Measurements from ENCODE around the gene CEACAM1.
"Not testable (repeated sequence)": the region's sequence is repeated elsewhere in the genome, so short reads cannot be mapped to it uniquely, and the experiment has no call there.

Gene CEACAM1

DNA sequence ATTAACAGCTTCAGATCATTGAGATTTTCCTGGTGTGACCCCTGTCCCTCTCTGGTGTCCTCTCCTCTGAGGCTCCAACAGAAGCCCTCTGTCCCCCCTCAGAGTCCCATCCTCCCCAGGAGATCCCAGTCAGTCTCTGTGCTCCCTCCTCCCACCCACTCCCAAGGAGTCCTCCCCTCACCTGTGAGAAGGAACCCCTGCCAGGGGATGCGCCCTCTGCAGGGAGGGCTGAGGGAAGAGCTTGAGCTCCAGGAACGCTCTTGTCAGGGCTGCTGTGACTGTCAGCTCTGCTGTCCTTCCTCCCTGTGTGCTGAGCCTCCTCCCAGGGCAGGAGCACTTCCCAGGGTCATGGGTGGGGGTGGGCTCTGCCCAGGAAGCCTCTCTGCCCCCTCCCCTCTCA is 33.2 kb upstream of the CEACAM1 start:
- no peaks in the 10 kb centered on the region for H3K4me1 ChIP-seq (ENCODE audit: low read length)
- H3K9ac ChIP-seq (ENCODE audit: low read length), result no peak overlapping the region
- no peaks in the 10 kb centered on the region for H4K20me1 ChIP-seq (ENCODE audit: insufficient read depth, low read length)
- no peak for TF ChIP-seq EZH2phosphoT487 (IDR thresholded peaks at IDR 0.05; ENCODE audit: low read length)
- TF ChIP-seq EZH2 (optimal IDR thresholded peaks at IDR 0.05; ENCODE audit: low read depth, low read length), result no peak
- TF ChIP-seq, protein P1, sequence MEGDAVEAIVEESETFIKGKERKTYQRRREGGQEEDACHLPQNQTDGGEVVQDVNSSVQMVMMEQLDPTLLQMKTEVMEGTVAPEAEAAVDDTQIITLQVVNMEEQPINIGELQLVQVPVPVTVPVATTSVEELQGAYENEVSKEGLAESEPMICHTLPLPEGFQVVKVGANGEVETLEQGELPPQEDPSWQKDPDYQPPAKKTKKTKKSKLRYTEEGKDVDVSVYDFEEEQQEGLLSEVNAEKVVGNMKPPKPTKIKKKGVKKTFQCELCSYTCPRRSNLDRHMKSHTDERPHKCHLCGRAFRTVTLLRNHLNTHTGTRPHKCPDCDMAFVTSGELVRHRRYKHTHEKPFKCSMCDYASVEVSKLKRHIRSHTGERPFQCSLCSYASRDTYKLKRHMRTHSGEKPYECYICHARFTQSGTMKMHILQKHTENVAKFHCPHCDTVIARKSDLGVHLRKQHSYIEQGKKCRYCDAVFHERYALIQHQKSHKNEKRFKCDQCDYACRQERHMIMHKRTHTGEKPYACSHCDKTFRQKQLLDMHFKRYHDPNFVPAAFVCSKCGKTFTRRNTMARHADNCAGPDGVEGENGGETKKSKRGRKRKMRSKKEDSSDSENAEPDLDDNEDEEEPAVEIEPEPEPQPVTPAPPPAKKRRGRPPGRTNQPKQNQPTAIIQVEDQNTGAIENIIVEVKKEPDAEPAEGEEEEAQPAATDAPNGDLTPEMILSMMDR (IDR thresholded peaks at IDR 0.05; ENCODE audit: low read length), result no peak
- peaks cover 21% of the 10 kb centered on the region for H3K27me3 ChIP-seq (replicated peaks; ENCODE audit: insufficient read depth, low read length)
- no peak overlapping the region for H2AFZ ChIP-seq (ENCODE audit: low read length)
- H3F3A ChIP-seq (ENCODE audit: insufficient read depth, low read length), result no peaks in the 10 kb centered on the region
- H3K36me3 ChIP-seq (replicated peaks; ENCODE audit: insufficient read depth, low read length), result no peaks in the 10 kb centered on the region
- no peak overlapping the region for H3K4me2 ChIP-seq (ENCODE audit: low read depth, low read length)
- DNase-seq, result no peak
- no peaks in the 10 kb centered on the region for H3K79me2 ChIP-seq (ENCODE audit: low read length)
- H3K9me2 ChIP-seq (replicated peaks; ENCODE audit: insufficient read depth, low read length), result no peaks in the 10 kb centered on the region
- no peak overlapping the region for H3K4me3 ChIP-seq (ENCODE audit: low read length)
- H3K9me3 ChIP-seq (replicated peaks; ENCODE audit: insufficient read depth, low read length), result no peaks in the 10 kb centered on the region
- no peak overlapping the region for H3K27ac ChIP-seq (ENCODE audit: low read length)

DNA sequence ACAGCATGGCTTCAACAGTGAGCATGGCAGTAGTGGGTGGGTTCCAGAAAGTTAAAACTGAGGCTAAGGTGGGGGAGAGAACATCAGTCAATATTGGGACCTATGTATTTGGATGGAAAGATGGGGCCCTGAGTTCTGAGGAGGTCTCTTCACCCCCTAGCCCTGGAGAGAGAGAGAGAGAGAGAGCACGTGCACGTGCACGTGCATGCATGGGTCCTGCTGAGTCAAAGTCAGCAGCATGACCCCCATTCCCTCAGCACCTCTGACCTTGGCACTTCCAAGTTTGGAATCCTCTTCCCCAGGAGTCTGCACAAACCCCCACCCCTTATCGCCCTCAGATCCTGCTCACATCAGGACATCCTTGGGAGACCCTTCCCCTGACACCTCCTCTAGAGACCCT is 32.5 kb upstream of the CEACAM1 start:
- no peak overlapping the region for H2AFZ ChIP-seq (ENCODE audit: low read length)
- H3K36me3 ChIP-seq (replicated peaks; ENCODE audit: insufficient read depth, low read length), result no peaks in the 10 kb centered on the region
- peaks cover 29% of the 10 kb centered on the region for H3K27me3 ChIP-seq (replicated peaks; ENCODE audit: insufficient read depth, low read length)
- no peak overlapping the region for H3K4me2 ChIP-seq (ENCODE audit: low read depth, low read length)
- DNase-seq, result no peak
- TF ChIP-seq, protein P1 (IDR thresholded peaks at IDR 0.05; ENCODE audit: low read length), result no peak
- TF ChIP-seq EZH2 (optimal IDR thresholded peaks at IDR 0.05; ENCODE audit: low read depth, low read length) (no peak), EZH2phosphoT487 (IDR thresholded peaks at IDR 0.05; ENCODE audit: low read length) (no peak)
- no peaks in the 10 kb centered on the region for H3K79me2 ChIP-seq (ENCODE audit: low read length)
- no peaks in the 10 kb centered on the region for H3K4me1 ChIP-seq (ENCODE audit: low read length)
- no peak overlapping the region for H3K4me3 ChIP-seq (ENCODE audit: low read length)
- no peaks in the 10 kb centered on the region for H3K9me2 ChIP-seq (replicated peaks; ENCODE audit: insufficient read depth, low read length)
- H4K20me1 ChIP-seq (ENCODE audit: insufficient read depth, low read length), result no peaks in the 10 kb centered on the region
- H3K9me3 ChIP-seq (replicated peaks; ENCODE audit: insufficient read depth, low read length), result no peaks in the 10 kb centered on the region
- H3F3A ChIP-seq (ENCODE audit: insufficient read depth, low read length), result no peaks in the 10 kb centered on the region
- no peak overlapping the region for H3K27ac ChIP-seq (ENCODE audit: low read length)
- no peak overlapping the region for H3K9ac ChIP-seq (ENCODE audit: low read length)

DNA sequence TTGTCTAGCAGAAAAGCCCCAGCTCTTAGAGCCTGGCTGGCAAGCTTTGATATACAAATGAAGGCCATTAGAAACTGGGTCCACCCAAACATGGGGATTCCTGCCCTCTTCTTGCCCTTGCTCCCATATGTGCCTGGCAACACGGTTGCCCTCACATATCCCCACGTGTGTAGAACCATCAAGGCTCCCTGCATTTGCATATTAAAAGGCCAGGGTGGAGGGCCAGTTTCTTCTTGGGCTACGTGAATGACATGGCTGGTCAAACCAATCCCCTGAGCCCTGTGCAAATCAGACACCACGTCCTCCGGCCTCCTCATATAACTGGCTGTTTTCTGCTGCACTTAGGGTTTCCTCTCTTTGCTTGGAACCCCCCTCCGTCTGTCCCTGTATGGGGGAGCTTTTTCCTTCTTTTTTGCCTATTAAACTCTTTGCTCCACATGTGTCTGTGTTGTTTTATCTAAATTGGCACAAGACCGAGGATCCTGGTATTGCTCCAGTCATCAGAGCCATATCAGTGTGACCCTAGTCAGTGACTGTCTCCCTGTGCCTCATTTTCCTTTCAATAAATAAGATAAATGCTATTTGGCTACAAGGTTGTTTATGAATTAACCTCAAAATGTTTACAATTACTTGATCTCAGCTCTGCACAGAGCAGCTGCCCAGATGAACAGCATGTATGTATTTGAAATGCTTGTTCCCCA is 30.3 kb upstream of the CEACAM1 start:
- H3K9ac ChIP-seq (ENCODE audit: low read length), result no peak overlapping the region
- no peak overlapping the region for H3K4me3 ChIP-seq (ENCODE audit: low read length)

DNA sequence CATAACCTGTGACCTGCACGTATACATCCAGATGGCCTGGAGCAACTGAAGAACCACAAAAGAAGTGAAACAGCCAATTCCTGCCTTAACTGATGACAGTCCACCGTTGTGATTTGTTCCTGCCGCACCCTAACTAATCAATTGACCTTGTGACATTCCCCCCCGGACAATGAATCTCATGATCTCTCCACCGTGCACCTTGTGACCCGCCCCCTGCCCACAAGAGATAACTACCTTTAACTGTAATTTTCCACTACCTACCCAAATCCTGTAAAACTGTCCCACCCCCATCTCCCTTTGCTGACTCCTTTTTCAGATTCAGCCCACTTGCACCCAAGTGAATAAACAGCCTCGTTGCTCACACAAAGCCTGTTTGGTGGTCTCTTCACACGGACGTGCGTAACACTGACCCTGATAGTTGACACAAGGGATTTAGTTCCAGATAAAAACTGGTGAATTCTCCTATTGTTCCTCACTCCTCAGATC is 29.1 kb upstream of the CEACAM1 start:
- H3K27me3 ChIP-seq (replicated peaks; ENCODE audit: insufficient read depth, low read length), result peaks cover 30% of the 10 kb centered on the region
- not testable (repeated sequence) for H4K20me1 ChIP-seq (ENCODE audit: insufficient read depth, low read length); H3K9me2 ChIP-seq (replicated peaks; ENCODE audit: insufficient read depth, low read length); H2AFZ ChIP-seq (ENCODE audit: low read length); H3F3A ChIP-seq (ENCODE audit: insufficient read depth, low read length); H3K4me1 ChIP-seq (ENCODE audit: low read length); H3K36me3 ChIP-seq (replicated peaks; ENCODE audit: insufficient read depth, low read length); H3K4me2 ChIP-seq (ENCODE audit: low read depth, low read length); H3K27ac ChIP-seq (ENCODE audit: low read length); H3K4me3 ChIP-seq (ENCODE audit: low read length); H3K9ac ChIP-seq (ENCODE audit: low read length); DNase-seq; H3K9me3 ChIP-seq (replicated peaks; ENCODE audit: insufficient read depth, low read length); H3K79me2 ChIP-seq (ENCODE audit: low read length)

More for the DNA sequence above, 30.3 kb upstream of the CEACAM1 start:
- Histone ChIP-seq H3K27ac (ENCODE audit: low read length) (no peak overlapping the region), H2AFZ (ENCODE audit: low read length) (no peak overlapping the region), H3K9me3 (replicated peaks; ENCODE audit: insufficient read depth, low read length) (no peaks in the 10 kb centered on the region), H3K4me2 (ENCODE audit: low read depth, low read length) (no peak overlapping the region), H3K4me1 (ENCODE audit: low read length) (no peaks in the 10 kb centered on the region), H3K36me3 (replicated peaks; ENCODE audit: insufficient read depth, low read length) (no peaks in the 10 kb centered on the region), H3K27me3 (replicated peaks; ENCODE audit: insufficient read depth, low read length) (peaks cover 30% of the 10 kb centered on the region), H4K20me1 (ENCODE audit: insufficient read depth, low read length) (no peaks in the 10 kb centered on the region), H3K79me2 (ENCODE audit: low read length) (no peaks in the 10 kb centered on the region), H3K9me2 (replicated peaks; ENCODE audit: insufficient read depth, low read length) (no peaks in the 10 kb centered on the region), H3F3A (ENCODE audit: insufficient read depth, low read length) (no peaks in the 10 kb centered on the region)
- DNase-seq, result no peak
- TF ChIP-seq, protein P1 (IDR thresholded peaks at IDR 0.05; ENCODE audit: low read length), result no peak
- TF ChIP-seq EZH2 (optimal IDR thresholded peaks at IDR 0.05; ENCODE audit: low read depth, low read length) (no peak), EZH2phosphoT487 (IDR thresholded peaks at IDR 0.05; ENCODE audit: low read length) (no peak)
